ENCODE measurements around the gene TSNAXIP1.
A peak's percentile ranks its signal among the peaks of the same experiment; 100 is the strongest.

TSNAXIP1 gene, protein sequence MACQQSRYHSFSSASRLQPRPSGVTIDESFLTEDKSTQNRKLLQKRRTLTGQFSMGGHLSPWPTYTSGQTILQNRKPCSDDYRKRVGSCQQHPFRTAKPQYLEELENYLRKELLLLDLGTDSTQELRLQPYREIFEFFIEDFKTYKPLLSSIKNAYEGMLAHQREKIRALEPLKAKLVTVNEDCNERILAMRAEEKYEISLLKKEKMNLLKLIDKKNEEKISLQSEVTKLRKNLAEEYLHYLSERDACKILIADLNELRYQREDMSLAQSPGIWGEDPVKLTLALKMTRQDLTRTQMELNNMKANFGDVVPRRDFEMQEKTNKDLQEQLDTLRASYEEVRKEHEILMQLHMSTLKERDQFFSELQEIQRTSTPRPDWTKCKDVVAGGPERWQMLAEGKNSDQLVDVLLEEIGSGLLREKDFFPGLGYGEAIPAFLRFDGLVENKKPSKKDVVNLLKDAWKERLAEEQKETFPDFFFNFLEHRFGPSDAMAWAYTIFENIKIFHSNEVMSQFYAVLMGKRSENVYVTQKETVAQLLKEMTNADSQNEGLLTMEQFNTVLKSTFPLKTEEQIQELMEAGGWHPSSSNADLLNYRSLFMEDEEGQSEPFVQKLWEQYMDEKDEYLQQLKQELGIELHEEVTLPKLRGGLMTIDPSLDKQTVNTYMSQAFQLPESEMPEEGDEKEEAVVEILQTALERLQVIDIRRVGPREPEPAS

DNA sequence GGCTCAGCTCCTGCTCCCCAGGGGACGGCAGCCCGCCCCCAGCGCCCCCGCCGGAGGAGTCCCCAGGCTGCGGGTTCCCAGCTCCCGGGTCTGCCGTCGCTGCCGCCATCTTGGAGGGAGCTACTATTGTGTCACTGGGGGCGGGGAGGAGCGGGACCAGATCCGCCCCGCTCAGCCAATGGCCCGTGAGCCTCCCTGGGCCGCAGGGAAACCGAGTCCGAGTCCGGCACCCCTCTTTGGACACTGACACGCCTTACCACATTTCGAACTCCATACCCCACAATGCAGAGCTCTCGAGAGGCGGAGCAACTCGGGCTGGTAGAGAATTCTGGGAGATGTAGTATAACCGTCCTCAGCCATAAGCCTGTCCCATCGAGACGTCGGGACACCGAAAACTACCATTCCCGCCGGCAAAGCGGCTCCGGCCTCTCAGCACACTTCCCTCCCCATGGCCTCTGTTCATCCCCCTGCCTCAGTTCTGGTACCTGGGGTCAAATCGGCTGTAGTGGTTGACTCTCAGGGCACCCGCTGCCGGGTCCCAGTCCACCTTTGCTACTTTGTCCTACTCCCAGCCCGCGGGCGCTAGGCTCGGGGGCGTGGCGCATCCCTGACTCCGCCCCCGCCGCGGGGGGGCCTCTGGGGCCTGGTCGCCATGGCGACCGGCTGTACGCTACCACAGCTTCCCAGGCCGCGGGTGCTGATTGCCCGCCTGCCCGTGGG is at the start of gene TSNAXIP1, which contains the start of gene RANBP10:
TSNAXIP1 (plus strand) TSS at position 462 of the 720 bp plus-strand sequence. CDS start 261 bp downstream, outside the sequence.
RANBP10 (minus strand) TSS at position 133 of the 720 bp plus-strand sequence; CDS start at position 109, 24 bp downstream.
- DNase-seq, result peak; percentile 95

DNA sequence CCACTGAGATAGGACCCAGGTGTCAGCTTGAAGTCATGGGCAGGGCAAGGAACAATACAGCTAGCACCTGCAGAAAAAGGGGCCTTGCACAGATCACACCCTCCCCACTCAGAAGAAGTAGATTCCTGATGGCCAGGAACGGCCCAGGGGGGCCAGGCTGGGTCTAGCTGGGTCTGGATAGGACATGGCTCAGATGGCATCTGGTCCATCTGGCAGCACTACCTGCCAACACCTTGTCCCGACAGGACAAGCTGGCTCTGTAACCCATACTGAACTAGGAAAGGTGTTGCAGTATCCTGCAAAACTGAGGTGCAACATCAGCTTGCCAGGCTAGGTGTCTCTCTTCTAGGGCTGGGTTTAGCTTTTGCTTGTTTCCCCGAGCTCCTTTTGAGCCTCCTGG is 48.7 kb upstream of the TSNAXIP1 start:
- no peak for DNase-seq

DNA sequence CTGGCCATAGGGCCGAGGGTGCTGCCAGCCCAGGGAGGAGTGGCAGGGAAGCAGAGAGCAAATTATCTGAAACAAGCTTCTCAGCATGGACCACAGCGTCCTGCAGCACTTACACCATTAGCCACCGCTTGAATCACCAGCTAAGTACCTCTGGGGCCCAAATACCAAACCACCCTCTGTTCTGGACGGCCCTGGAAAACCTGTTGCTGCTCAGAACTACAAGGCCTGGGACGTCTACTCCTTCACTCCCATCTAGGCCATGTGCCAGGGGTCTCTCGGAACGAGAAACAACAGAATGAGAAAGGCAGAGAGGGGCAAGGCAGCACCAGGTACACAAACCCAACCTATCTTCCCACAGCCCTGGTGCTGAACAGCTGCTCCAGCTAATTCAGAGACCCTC is 47.7 kb upstream of the TSNAXIP1 start:
- no peak for DNase-seq

DNA sequence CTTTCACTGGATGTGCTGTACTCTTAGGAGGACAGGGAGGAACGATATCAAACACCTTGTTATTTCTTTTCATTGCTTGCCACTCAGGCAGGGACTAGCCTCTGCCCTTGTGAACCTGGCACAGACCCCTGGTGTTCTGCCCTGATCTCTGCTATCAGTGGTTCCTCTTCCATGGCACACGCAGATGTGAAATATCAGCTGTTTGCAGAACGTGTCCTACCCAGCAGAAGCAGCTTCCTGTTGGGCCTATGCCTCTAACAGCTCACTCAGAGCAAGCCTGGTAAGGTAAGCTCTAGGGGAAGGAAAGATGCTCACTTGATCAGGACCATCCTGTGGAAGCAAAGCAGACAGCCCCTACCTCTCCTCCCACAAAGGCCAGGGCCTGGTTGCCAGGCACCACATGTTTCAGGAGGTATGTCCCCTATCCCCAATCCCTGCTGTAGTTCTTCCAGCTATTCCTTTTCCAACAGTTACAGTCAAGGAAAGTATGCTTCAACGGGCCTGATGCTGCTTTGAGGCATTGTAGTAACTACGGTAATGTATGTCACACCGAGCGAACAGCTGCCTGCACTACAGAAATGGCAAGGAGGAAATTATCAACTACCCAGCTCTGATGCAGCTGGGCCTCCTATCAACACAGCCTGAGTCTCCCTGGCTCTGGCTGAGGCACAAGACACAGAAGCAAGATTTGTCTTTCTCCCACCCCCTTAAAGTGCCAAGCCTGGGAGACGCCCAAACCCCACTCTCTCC is 46.3 kb upstream of the TSNAXIP1 start:
- DNase-seq, result no peak

DNA sequence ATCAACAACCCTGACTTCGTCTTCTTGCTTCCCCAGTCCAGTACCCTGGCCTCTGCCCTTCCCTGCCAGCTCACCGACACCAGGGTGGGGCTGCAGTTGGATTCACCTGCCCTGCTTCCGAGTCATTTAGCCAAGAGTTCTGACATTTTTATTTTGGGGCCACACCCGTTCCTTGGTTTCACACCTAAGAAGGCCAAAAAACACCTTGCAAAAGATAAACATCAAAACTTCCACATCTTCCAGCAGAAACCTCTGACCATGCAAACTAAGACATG is 45.8 kb upstream of the TSNAXIP1 start:
- no peak for DNase-seq

DNA sequence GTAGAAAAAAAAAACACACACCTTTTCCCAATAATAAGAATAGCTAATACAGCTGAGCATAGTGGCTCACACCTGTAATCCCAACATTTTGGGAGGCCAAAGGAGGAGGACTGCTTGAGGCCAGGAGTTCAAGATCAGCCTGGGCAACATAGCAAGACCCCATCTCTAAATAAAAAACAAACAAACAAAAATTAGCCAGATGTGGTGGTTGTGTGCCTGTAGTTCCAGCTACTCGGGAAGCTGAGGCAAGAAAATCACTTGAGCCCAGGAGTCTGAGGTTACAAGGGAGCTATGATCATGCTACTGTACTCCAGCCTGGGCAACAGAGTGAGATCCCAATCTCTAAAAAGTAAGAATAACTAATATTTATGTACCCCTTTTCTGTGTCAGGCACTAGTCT is 44.8 kb upstream of the TSNAXIP1 start:
- DNase-seq, result no peak

DNA sequence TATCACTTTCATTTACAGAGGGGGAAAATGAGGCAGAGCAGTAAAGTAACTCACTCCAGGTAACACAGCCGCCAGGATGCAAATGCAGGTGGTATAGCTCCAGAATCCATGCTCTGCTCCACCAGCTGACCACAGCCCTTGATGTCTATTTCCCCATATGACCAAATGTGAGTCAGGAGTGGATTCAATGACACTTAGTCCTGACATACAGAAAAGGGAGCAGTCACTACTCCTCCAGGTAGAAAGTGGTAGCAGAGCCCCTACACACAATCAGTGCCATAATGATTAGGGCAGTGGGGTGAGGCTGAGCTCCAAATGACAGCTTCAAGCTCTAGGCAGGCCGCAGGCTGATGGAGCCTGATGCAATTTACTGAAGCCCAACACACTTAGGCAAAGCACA is 44.3 kb upstream of the TSNAXIP1 start:
- no peak for DNase-seq

DNA sequence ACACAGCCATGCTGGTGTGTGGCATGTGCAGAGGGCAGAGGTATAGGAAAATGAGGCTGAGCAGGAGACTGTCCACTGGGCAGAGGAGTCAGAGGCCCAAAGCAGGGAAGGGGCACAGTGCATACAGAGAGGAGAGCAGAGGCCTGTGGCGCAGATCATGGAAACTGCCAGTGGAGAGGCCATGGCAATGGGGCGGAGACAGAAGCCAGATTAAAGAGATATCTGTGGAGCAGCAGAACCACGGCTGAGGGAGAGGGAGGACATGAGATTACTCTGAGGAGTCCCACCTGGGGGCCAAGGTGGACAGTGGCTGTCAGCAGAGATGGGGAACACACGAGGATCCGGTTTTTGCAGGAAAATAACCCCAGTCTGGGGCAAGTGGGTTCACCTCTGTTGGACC is 43.6 kb upstream of the TSNAXIP1 start:
- no peak for DNase-seq

DNA sequence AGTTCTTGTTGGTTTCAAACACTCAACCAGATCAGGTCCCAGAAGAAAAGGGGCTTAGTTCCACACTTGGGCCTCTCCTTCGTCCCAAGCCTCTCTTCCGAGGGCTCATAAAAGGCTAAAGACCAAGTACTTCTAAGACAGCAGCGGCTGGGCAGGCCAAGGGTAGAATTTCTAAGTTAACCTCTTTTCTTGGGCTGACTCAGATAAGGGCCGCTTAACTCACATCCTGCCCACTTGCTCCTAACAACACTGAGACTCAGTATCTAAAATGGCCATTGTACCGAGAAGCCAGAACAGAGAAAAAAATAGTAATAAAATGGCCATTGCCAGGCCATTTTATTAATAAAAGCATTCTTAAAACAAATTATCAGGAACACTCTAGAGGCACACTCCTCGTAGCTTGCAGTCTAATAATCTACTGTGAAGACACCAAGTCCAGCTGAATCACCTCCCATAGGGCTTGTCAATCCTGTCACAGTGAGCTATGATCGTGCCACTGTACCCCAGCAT is 42.5 kb upstream of the TSNAXIP1 start:
- DNase-seq, result no peak

DNA sequence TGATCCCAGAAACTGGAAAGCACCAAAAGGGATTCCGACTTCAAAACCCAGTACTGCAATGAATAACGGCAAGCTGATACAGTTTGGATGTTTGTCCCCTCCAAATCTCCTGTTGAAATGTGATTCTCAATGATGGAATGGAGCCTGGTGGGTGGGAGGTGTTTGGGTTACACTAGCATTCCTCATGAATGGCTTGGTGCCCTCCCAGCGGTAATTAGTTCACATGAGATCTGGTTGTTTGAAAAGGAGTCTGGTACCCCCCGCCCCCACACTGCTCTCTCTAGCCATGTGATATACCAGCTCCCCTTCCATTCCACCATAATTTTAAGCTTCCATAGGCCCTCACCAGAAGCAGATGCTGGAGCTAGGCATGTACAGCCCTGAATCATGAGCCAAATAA is 40.4 kb upstream of the TSNAXIP1 start:
- no peak for DNase-seq

DNA sequence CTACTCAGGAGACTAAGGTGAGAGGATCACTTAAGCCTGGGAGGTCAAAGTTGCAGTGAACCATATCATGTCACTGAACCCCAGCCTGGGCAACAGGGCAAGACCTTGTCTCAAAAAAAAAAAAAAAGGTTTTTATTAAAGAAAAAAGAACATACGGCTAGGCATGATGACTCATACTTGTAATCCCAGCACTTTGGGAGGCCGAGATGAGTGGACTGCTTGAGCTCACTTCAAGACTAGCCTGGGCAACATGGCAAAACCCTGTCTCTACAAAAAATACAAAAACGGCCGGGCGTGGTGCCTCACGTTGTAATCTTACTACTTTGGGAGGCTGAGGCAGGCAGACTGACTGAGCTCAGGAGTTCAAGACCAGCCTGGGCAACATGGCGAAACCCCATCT is 38.7 kb upstream of the TSNAXIP1 start:
- no peak for DNase-seq

DNA sequence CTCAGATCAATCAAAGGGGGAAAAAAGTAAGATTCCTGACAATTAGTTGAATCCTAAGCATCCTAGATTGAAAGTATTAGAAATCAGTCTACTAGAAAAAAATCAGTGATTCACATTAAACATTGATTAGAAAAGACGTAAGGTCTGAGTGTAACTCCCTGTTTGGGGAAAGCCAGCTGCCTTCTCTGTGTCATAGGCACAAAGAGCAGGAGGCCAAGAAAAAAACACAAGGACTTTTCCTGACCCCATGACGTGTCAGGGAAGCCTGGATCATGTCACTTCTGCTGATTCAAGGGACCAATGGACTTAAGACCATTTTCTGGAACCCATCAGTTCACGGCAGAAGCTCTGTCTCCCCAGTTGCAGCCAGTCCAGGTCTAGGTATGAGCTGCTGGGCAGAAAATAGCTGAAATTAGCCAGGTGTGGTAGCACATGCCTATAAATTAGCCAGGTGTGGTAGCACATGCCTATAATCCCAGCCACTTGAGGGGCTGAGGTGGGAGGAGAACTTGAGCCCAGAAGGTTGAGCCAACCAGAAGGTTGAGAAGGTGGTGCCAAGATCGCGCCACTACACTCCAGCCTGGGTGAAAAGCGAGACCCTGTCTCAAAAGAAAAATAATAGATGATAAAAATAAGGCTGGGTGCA is 36.2 kb upstream of the TSNAXIP1 start:
- no peak for DNase-seq

DNA sequence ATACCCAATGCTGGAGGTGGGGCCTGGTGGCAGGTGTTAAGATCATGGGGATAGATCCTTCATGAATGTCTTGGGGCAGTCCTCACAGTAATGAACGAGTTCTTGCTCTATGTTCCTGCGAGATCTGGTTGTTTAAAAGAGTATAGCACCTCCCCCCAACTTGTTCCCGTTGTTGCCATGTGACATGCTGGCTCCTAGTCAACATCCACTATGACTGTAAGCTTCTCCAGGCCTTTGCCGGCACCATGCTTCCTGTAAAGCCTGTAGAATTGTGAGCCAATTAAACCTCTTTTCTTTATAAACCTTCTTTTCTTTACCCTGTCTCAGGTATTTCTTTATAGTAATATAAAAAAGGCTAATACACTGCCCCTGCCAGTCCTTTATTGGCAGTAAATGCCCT is 33.6 kb upstream of the TSNAXIP1 start:
- DNase-seq, result no peak

DNA sequence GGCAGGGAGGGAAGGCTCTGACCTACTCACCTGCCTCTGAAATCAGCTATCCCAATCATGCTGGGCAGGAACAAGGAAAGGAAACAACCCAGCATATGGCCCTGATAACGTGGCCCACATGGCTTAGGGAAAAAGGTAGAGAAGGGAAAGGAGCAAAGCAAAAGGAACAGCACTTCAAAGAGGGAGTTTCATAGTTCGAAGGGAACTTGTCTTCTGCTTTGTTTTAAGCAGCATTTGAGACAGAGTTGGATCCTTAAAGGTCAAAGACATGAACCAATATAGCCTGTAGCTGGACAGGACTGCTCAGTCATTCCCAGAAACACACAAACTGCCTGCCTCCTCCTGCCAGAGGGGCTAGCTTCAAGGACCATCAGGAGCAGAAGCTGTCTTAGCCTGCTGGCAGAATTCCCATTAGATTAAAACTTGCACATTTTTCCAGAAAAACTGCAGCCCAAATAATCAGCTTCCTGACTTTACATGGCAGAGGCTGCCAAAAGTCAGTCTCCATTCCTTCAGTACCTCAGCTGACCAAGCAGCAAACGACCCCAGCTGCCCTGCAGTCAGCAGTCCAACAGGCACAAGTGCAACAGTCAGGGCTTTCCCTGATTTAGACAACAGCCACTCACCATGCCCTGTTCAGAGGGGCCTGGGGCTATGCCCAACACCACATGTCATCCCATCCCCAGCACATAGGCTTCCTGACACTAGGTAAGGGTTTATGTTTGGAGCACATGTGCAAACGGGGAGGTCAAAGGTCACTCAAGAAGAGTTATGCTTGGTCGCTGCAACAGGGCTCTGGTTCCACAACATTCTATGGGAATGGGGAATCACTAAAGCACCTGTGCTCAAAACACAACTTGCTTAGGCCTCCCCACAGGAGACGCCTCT is 32.9 kb upstream of the TSNAXIP1 start:
- no peak for DNase-seq

DNA sequence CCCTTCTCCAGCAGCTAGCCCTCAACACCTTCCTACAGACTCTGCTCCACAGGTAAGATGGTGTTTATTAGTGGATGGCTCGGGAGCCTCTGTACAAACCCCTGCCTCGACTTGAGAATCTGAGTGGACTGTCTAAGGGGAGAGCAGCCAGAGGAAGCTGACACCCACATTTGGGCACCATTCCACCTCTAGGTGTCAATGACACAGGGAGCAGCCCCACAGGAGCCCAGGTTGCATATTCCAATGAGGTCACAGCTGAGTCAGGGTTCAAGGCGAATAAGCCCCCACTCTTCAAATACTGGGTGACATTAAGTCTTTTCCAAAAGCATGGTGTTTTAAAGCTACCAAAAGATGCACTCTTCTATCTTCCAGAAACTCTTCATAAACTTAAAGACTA is 32.2 kb upstream of the TSNAXIP1 start:
- DNase-seq, result no peak

DNA sequence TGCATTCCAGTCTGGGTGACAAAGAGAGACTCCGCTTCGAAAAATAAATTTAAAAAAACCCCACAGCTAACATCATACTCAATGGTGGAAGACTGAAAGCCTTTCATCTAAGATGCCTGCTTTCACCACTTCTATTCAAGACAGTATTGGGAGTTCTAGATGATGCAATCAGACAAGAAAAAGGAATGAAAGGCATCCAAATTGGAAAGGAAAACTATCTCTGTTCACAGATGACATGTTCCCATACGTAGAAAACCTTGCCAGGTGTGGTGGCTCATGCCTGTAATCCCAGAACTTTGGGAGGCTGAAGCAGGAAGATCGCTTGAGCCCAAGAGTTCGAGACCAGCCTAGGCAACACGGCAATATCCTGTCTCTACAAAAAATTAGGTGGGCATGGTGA is 31.4 kb upstream of the TSNAXIP1 start:
- no peak for DNase-seq

DNA sequence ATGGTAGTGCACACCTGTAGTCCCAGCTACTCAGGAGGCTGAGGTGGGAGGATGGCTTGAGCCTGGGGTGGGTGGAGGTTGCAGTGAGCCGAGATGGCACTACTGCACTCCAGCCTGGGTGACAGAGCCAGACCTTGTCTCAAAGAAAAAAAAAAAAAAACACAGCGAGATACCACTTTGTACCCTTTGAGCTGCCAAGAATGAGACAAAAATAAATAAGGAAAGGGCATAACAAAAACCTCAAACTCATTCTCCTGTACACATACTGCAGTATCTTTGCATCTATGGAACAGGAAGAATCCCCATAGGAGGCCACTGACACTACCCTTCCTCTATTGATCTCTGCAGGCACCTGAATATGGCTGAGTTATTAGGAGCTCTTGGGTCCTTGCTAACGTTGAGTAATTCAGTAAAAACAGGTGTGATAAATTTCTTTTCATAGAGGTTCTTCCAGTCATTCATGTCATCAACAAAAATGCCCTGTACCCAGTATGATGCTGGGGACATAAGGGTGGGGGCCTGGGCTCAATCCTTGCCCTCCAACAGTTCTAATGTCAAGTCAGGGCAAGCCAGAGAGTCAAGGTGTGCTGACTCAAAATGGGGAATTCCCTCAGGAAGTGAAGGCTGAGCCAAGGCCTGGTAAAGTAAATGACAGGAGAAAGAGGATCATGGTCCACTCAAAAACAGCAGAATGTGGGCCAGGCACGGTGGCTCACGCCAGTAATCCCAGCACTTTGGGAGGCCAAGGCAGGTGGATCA is 27.3 kb upstream of the TSNAXIP1 start:
- no peak for DNase-seq

DNA sequence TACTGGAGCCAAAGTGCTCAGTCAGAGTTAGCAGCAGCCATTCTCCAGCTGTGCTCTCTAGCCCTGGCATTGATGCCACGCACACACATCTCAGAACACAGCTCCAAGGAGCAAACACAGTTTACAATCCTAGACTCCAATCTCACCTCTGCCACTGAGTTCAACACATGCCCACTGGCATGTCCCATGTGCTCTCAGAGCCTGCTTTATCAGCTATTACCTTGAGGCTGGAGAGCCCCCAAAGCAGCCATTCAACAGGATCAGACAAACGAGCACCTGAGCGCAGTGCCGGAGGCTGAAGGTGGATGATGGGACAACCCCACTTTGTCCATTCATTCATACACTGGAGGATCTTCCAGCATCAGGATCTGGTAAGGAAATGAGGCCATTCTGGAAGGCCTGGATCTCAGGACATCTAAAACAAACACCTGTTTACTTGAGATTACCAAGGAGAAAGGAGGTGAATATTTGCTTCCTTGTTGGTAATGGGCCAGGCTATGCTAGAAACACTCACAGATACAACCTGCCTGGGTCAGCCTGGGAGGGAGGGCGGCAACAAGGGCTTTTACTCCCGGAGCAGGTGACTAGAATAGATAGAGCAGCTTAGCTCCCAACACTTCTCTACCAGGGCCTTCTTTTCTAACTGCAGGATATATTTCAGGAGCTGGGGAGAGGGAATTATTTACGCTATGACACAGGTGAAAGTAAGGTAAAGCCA is 25.7 kb upstream of the TSNAXIP1 start:
- no peak for DNase-seq

DNA sequence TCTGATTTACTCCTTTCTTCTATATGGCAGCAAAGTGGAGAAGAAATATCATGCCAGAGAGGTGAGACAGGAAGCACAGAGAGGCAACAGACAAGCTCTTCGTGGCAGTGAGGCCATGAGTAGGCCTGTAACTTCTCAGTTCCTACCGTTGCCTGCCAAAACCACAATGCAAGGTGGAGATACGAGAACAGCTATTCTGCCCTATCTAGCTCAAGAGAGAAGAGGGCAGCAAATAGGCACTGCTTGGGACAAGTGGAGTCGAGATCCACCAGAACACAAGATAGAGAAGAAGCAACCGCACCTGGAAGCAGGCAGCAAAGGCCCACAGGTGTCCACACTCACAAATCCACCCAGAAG is 25.1 kb upstream of the TSNAXIP1 start:
- DNase-seq, result no peak
